Activated CD4-positive, CD25-positive, alpha-beta regulatory T cell treated with anti-CD3 and anti-CD28 coated beads, Interleukin-2, amount 50 U/mL, for 24 hours (primary cell): ENCODE results near the gene ELFN1.
A peak's percentile ranks its signal among the peaks of the same experiment; 100 is the strongest.

Experiments
- ATAC-seq, 2 donors: fragments of 150-1000 bp; cut with Tn5 transposase; one replicate each; pipeline ENCODE4 v1.10.0; 2021; ENCODE audit warnings: mild to moderate bottlenecking in 1 of 2, moderate library complexity in 1 of 2

ELFN1 gene

GRCh38 chr7:1745018-1745532, 75.0 kb downstream of the ELFN1 start:
- no peak for ATAC-seq

GRCh38 chr7:1745576-1746490, 75.8 kb downstream of the ELFN1 start:
- no peak for ATAC-seq

- no peak for ATAC-seq
These were observed 76.5 kb downstream of the ELFN1 start for GRCh38 chr7:1746491-1746975.

GRCh38 chr7:1747004-1747801, 77.1 kb downstream of the ELFN1 start:
- no peak for ATAC-seq

- peak in 1 of 2 donors; percentile 28 for ATAC-seq
These were observed 78.2 kb downstream of the ELFN1 start for GRCh38 chr7:1748076-1748838.

GRCh38 chr7:1748839-1749173, 78.7 kb downstream of the ELFN1 start:
- ATAC-seq, result no peak

- ATAC-seq, result no peak
These were observed 79.3 kb downstream of the ELFN1 start for GRCh38 chr7:1749351-1749863.

GRCh38 chr7:1749864-1750466, 79.9 kb downstream of the ELFN1 start:
- ATAC-seq, result no peak

- no peak for ATAC-seq
These were observed 80.5 kb downstream of the ELFN1 start for GRCh38 chr7:1750541-1751021.

GRCh38 chr7:1752111-1752510, 82.0 kb downstream of the ELFN1 start:
- no peak for ATAC-seq

GRCh38 chr7:1752771-1753563, 82.9 kb downstream of the ELFN1 start:
- ATAC-seq, result no peak

GRCh38 chr7:1753564-1753867, 83.4 kb downstream of the ELFN1 start:
- no peak for ATAC-seq

GRCh38 chr7:1754345-1754908, 84.3 kb downstream of the ELFN1 start:
- ATAC-seq, result no peak

GRCh38 chr7:1755783-1756625, 85.9 kb downstream of the ELFN1 start:
- ATAC-seq, result no peak

- ATAC-seq, result no peak
These were observed 87.5 kb downstream of the ELFN1 start for GRCh38 chr7:1757601-1758000.

GRCh38 chr7:1758028-1758858, 88.2 kb downstream of the ELFN1 start:
- peak in 1 of 2 donors; percentile 43 for ATAC-seq

GRCh38 chr7:1758859-1759521, 88.9 kb downstream of the ELFN1 start:
- no peak for ATAC-seq

GRCh38 chr7:1761097-1761496, 91.0 kb downstream of the ELFN1 start:
- no peak for ATAC-seq
